H1 (cell line): ENCODE data around the gene G6PC1. TPM values are rescaled to one million over a fixed set of nuclear protein-coding genes. Genes with fewer than 3 reads are reported as not detected.

Experiments
- CTCF ChIA-PET: fragments of 300-600 bp; sonication (Branson Sonifier 250); formaldehyde crosslinking; loops from one replicate; lab custom pipeline; 2021; ENCODE audit not compliant: partially characterized antibody; lab: Charles Lee
- POLR2A ChIA-PET: fragments of 300-600 bp; sonication (Branson Sonifier 250); formaldehyde crosslinking; loops from one replicate; lab custom pipeline; 2021; ENCODE audit warnings: inconsistent platforms; ENCODE audit not compliant: partially characterized antibody; lab: Charles Lee
- DNase-seq, 2 experiments: peaks; one replicate each; pipeline versions ENCODE4 v3.0.0 to v3.0.0-alpha.2; 2010 to 2022; ENCODE audit warnings: low spot score in 2 of 2, low read depth in 1 of 2, mixed read lengths in 1 of 2
- FAIRE-seq: peaks from 2 replicates; lab custom pipeline; 2011; peaks lifted over from hg19 to GRCh38; lab: Jason Lieb, UNC
- H2AFZ ChIP-seq: 2 replicates; pipeline ENCODE4 v1.8.1; 2012; ENCODE audit warnings: low read length, inconsistent platforms
- H2AK5ac ChIP-seq: 2 replicates; pipeline ENCODE4 v1.6.1; 2013; ENCODE audit warnings: low read depth, low read length
- H2BK120ac ChIP-seq: replicated peaks from 2 replicates; pipeline ENCODE3; 2013; ENCODE audit warnings: low read depth, low read length, inconsistent platforms
- H2BK12ac ChIP-seq: 2 replicates; pipeline ENCODE4 v1.6.1; 2013; ENCODE audit warnings: low read depth, low read length
- H2BK15ac ChIP-seq: 2 replicates; pipeline ENCODE4 v1.6.1; 2013; ENCODE audit warnings: low read length
- H2BK20ac ChIP-seq: 2 replicates; pipeline ENCODE4 v1.6.1; 2013; ENCODE audit warnings: low read length
- H2BK5ac ChIP-seq: 2 replicates; pipeline ENCODE4 v1.6.1; 2013; ENCODE audit warnings: low read depth, low read length
- H3K14ac ChIP-seq: 2 replicates; pipeline ENCODE4 v1.6.1; 2013; ENCODE audit warnings: inconsistent platforms; ENCODE audit not compliant: insufficient read length
- H3K18ac ChIP-seq: 2 replicates; pipeline ENCODE4 v1.6.1; 2013; ENCODE audit warnings: low read length; ENCODE audit errors: extremely low read depth
- H3K23ac ChIP-seq: 2 replicates; pipeline ENCODE4 v1.6.1; 2013; ENCODE audit warnings: inconsistent platforms; ENCODE audit not compliant: insufficient read length
- H3K23me2 ChIP-seq: 2 replicates; pipeline ENCODE4 v1.6.1; 2013; ENCODE audit warnings: low read depth, low read length
- H3K27ac ChIP-seq: 2 replicates; pipeline ENCODE4 v1.6.1; 2011; ENCODE audit warnings: low read depth, low read length, inconsistent platforms
- H3K27me3 ChIP-seq, 4 experiments: replicated peaks in 1 of 4; 1 replicate in 1 of 4; 2 replicates in 3 of 4; pipeline versions ENCODE4 v1.6.1 to v1.8.1; 2011 to 2013; ENCODE audit warnings: low read length in 3 of 4, mild to moderate bottlenecking in 3 of 4, inconsistent platforms in 2 of 4, mixed read lengths in 2 of 4, moderate library complexity in 1 of 4; ENCODE audit not compliant: control insufficient read depth in 3 of 4, insufficient read depth in 3 of 4; ENCODE audit errors: extremely low read depth in 1 of 4
- H3K36me3 ChIP-seq, 4 experiments: 2 replicates each; pipeline versions ENCODE4 v1.6.1 to v1.8.1; 2011 to 2013; ENCODE audit warnings: mild to moderate bottlenecking in 4 of 4, low read length in 3 of 4, moderate library complexity in 2 of 4, control low read depth in 1 of 4, inconsistent platforms in 1 of 4; ENCODE audit not compliant: insufficient read depth in 4 of 4, control insufficient read depth in 2 of 4
- H3K4ac ChIP-seq: replicated peaks from 2 replicates; pipeline ENCODE3; 2013; ENCODE audit warnings: low read length, low read depth, mixed read lengths, inconsistent platforms; ENCODE audit not compliant: insufficient read length
- H3K4me1 ChIP-seq, 4 experiments: replicated peaks in 1 of 4; 1 replicate in 1 of 4; 2 replicates in 3 of 4; pipeline versions ENCODE4 v1.6.1 to v1.8.1; 2011 to 2013; ENCODE audit warnings: low read length in 3 of 4, inconsistent platforms in 2 of 4, mixed read lengths in 1 of 4; ENCODE audit not compliant: insufficient read depth in 4 of 4, control insufficient read depth in 3 of 4
- H3K4me2 ChIP-seq, 2 experiments: 2 replicates each; pipeline versions ENCODE4 v1.6.1 to v1.8.1; 2011 to 2013; ENCODE audit warnings: low read depth in 2 of 2, low read length in 2 of 2, control low read depth in 1 of 2, inconsistent platforms in 1 of 2, mild to moderate bottlenecking in 1 of 2; ENCODE audit not compliant: insufficient read depth in 1 of 2
- H3K4me3 ChIP-seq, 4 experiments: fragments of 200-600, 300-600 bp in 1 of 4; sonication (generic), shearing (Covaris generic), sonication (Bioruptor Twin) in 1 of 4; 2 replicates each; pipeline versions ENCODE4 v1.5.1 to v1.8.1; 2011 to 2016; ENCODE audit warnings: low read length in 4 of 4, low read depth in 3 of 4, control low read depth in 2 of 4, inconsistent platforms in 2 of 4, mild to moderate bottlenecking in 2 of 4, mixed read lengths in 1 of 4, moderate library complexity in 1 of 4; ENCODE audit not compliant: insufficient read depth in 2 of 4; ENCODE audit errors: extremely low read depth in 1 of 4
- H3K56ac ChIP-seq: replicated peaks from 2 replicates; pipeline ENCODE3; 2013; ENCODE audit warnings: low read depth, mild to moderate bottlenecking, mixed read lengths, low read length, inconsistent platforms; ENCODE audit not compliant: insufficient read length
- H3K79me1 ChIP-seq: 2 replicates; pipeline ENCODE4 v1.6.1; 2013; ENCODE audit warnings: low read depth, low read length, control low read depth
- H3K79me2 ChIP-seq, 2 experiments: 2 replicates each; pipeline versions ENCODE4 v1.6.1 to v1.8.1; 2012 to 2013; ENCODE audit warnings: low read length in 2 of 2, mild to moderate bottlenecking in 2 of 2, inconsistent platforms in 1 of 2; ENCODE audit not compliant: insufficient read depth in 2 of 2, control insufficient read depth in 1 of 2
- H3K9ac ChIP-seq, 4 experiments: replicated peaks in 1 of 4; 1 replicate in 1 of 4; 2 replicates in 3 of 4; pipeline versions ENCODE4 v1.6.1 to v1.8.1; 2011 to 2013; ENCODE audit warnings: low read depth in 3 of 4, low read length in 3 of 4, control low read depth in 2 of 4, mild to moderate bottlenecking in 2 of 4, moderate library complexity in 2 of 4, inconsistent platforms in 1 of 4; ENCODE audit errors: extremely low read depth in 1 of 4
- H3K9me3 ChIP-seq, 2 experiments: 2 replicates each; pipeline versions ENCODE4 v1.6.1 to v1.8.1; 2012 to 2013; ENCODE audit warnings: mild to moderate bottlenecking in 2 of 2, moderate library complexity in 2 of 2, control low read depth in 1 of 2, inconsistent platforms in 1 of 2, low read depth in 1 of 2, low read length in 1 of 2, mixed read lengths in 1 of 2; ENCODE audit not compliant: insufficient read depth in 2 of 2
- H4K20me1 ChIP-seq, 2 experiments: replicated peaks in 1 of 2; 2 replicates each; pipeline versions ENCODE3 to v1.8.1; 2011 to 2013; ENCODE audit warnings: inconsistent platforms in 2 of 2, low read length in 2 of 2, mild to moderate bottlenecking in 1 of 2; ENCODE audit not compliant: insufficient read depth in 2 of 2, control insufficient read depth in 1 of 2
- H4K5ac ChIP-seq: 2 replicates; pipeline ENCODE4 v1.6.1; 2013; ENCODE audit warnings: low read length, low read depth, mixed read lengths, inconsistent platforms; ENCODE audit not compliant: insufficient read length
- H4K8ac ChIP-seq: 2 replicates; pipeline ENCODE4 v1.8.0; 2013; ENCODE audit warnings: mild to moderate bottlenecking, moderate library complexity, low read length, inconsistent platforms; ENCODE audit not compliant: insufficient read depth; ENCODE audit errors: extremely low read depth
- H4K91ac ChIP-seq: replicated peaks from 2 replicates; pipeline ENCODE3; 2013; ENCODE audit warnings: low read length, mixed read lengths, inconsistent platforms; ENCODE audit not compliant: insufficient read length
- SIX5 ChIP-seq: IDR thresholded peaks from 2 replicates; pipeline ENCODE4 v1.6.1; 2011; ENCODE audit warnings: mild to moderate bottlenecking, low read depth, low read length
- WGBS, 2 experiments: shearing (Covaris generic) in 1 of 2; methylation state at CpG; one replicate each; pipeline versions ENCODE4 v1.1.6 to v1.1.7; 2013 to 2015; ENCODE audit warnings: low lambda C conversion rate in 2 of 2, mixed read lengths in 2 of 2, inconsistent platforms in 1 of 2, low coverage in 1 of 2, missing lambda C conversion rate in 1 of 2; ENCODE audit not compliant: insufficient replicate concordance in 2 of 2, insufficient coverage in 1 of 2, insufficient read length in 1 of 2; ENCODE audit errors: extremely low coverage in 1 of 2, missing lambda C conversion rate in 1 of 2; 5-methylcytosine and 5-hydroxymethylcytosine counted together
- polyA plus RNA-seq, 7 experiments: library from polyadenylated mRNA; depleted of rRNA in 3 of 7; stranded (reverse) in 5 of 7; unstranded in 2 of 7; fragments of >200 nt in 5 of 7; fragments of 200-250 nt in 2 of 7; gene quantifications; 1 replicate in 5 of 7; 2 replicates in 1 of 7; 4 replicates in 1 of 7; pipeline versions ENCODE4 v1.2.1 to v1.2.3, GENCODE V29; 2011 to 2013; ENCODE audit warnings: missing spikeins in 2 of 7, mixed read lengths in 2 of 7
- total RNA-seq: library from RNA; stranded (reverse); fragmentation: NEBNext Ultra II Directional; extraction: Animal tissue kit (Norgen Biotek cat#: 25700); gene quantifications from 2 replicates; pipeline ENCODE4 v1.2.1, GENCODE V29; 2021

Gene G6PC1
- total and polyA plus RNA-seq, 2 of the 8 experiments (the other 6 are each of a cell fraction or from before 2014, with no cell fraction given) = 0.02 TPM; not detected in 1

DNA sequence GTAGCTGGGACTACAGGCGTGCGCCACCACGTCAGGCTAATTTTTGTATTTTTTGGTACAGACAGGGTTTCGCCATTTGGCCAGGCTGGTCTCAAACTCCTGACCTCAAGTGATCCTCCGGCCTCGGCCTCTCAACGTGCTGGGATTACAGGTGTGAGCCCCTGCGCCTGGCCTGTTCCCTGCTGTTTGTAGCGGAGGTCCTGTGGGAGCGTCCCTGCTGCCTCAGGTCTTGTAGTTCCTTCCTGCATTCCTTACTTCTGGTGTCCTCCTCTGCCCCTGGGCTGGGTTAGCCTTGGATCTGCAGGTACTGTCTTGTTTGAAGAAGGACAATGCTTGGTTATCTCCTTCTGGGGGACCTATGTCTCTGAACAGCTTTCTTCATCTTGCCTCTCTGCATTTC lies 23.6 kb upstream of the G6PC1 start:
- Histone ChIP-seq H3K56ac (no peak overlapping the region), H3K4me2 (no peak overlapping the region), H2BK20ac (no peak overlapping the region), H3K4me1 (peaks cover 0 to 8% (median 5%) of the 10 kb centered on the region in 4 experiments; a peak in 4 of 7 replicates), H3K18ac (no peak overlapping the region), H2BK15ac (no peak overlapping the region), H3K79me1 (no peaks in the 10 kb centered on the region), H4K20me1 (no peaks in the 10 kb centered on the region), H4K5ac (no peak overlapping the region), H3K23me2 (no peaks in the 10 kb centered on the region; the same call in 1 of the 2 replicates), H4K8ac (no peak overlapping the region), H3K27ac (no peak overlapping the region), H3K9ac (no peak overlapping the region), H3K36me3 (no peaks in the 10 kb centered on the region), H3K23ac (no peak overlapping the region), H3K9me3 (no peaks in the 10 kb centered on the region), H2AK5ac (no peak overlapping the region), H2BK12ac (no peak overlapping the region), H3K4ac (no peak overlapping the region)
- DNase-seq = no peak
- no peak for TF ChIP-seq SIX5
- TF ChIP-seq, all 59 proteins: peak for 0
- ChIA-PET POLR2A (interaction anchor here (1.5 kb wide), 1 partner anchor 53 kb away, joined by 4 read pairs; the partner anchor contains the start of gene BECN1), CTCF (interaction anchor here (0.8 kb wide), 1 partner anchor 34 kb away, joined by 4 read pairs; no protein-coding TSS in a partner anchor)
- H3K27me3 ChIP-seq = peaks cover 0 to 5% (median 0%) of the 10 kb centered on the region in 4 experiments; a peak in 4 of 7 replicates
- H2BK120ac ChIP-seq = no peak overlapping the region
- H3K79me2 ChIP-seq = no peaks in the 10 kb centered on the region
- WGBS, 2 experiments = 91% methylated on average over 10 of the region's 10 CpGs; no CpG with 5 or more reads in 1 of the 2 experiments
- no peak overlapping the region for H3K14ac ChIP-seq
- H2AFZ ChIP-seq = no peak overlapping the region
- no peak overlapping the region for H4K91ac ChIP-seq
- H3K4me3 ChIP-seq = no peak overlapping the region
- FAIRE-seq = no peak
- no peak overlapping the region for H2BK5ac ChIP-seq
